Measurements from ENCODE around the gene MIA2. TPM values are rescaled to one million over a fixed set of nuclear protein-coding genes. Genes with fewer than 3 reads are reported as not detected.

The MIA2 gene
- total and polyA plus RNA-seq, 7 donors = 10.6 to 29.1 (median 18.3) TPM

- no peak for DNase-seq
- intact Hi-C loops (cut with DNase I) = no loop called here
- peaks cover 20% of the 10 kb centered on the region for H3K4me1 ChIP-seq
- no peak for TF ChIP-seq CTCF (IDR thresholded peaks at IDR 0.05)
- peak; percentile 56 to 80 (median 67) for ATAC-seq
- H3K36me3 ChIP-seq (ENCODE audit: insufficient read depth in 1 of 2, low read depth in 1 of 2) = no peaks in the 10 kb centered on the region
- no peaks in the 10 kb centered on the region for H3K27me3 ChIP-seq (ENCODE audit: insufficient read depth in 3 of 3, low read length in 2 of 3)
- H3K9me3 ChIP-seq = no peaks in the 10 kb centered on the region
- WGBS, 3 donors = 13 to 18% (median 14%) methylated on average over 4 of the region's 4 CpGs
- peak overlapping the region; percentile 84 for H3K27ac ChIP-seq
- H3K4me3 ChIP-seq = peak overlapping the region; percentile 51
Measured at GRCh38 chr14:39376667-39377403, 143.1 kb downstream of the MIA2 start.

GRCh38 chr14:39381366-39381765, 147.7 kb downstream of the MIA2 start:
- intact Hi-C loops (cut with DNase I) = no loop called here
- Histone ChIP-seq H3K9me3 (no peaks in the 10 kb centered on the region), H3K36me3 (ENCODE audit: insufficient read depth in 1 of 2, low read depth in 1 of 2) (no peaks in the 10 kb centered on the region), H3K4me3 (no peak overlapping the region), H3K27ac (no peak overlapping the region), H3K27me3 (ENCODE audit: insufficient read depth in 3 of 3, low read length in 2 of 3) (no peaks in the 10 kb centered on the region), H3K4me1 (peaks cover 19% of the 10 kb centered on the region)
- DNase-seq (no peak), ATAC-seq (no peak)
- TF ChIP-seq CTCF (IDR thresholded peaks at IDR 0.05) = no peak
- 92 to 96% (median 96%) methylated on average over 4 of the region's 4 CpGs for WGBS, 3 donors

GRCh38 chr14:39382463-39382862, 148.7 kb downstream of the MIA2 start:
- DNase-seq = no peak
- no peak for TF ChIP-seq CTCF (IDR thresholded peaks at IDR 0.05)
- ATAC-seq = no peak

GRCh38 chr14:39383026-39383660, 149.4 kb downstream of the MIA2 start:
- Histone ChIP-seq H3K4me3 (no peak overlapping the region), H3K27ac (no peak overlapping the region), H3K36me3 (ENCODE audit: insufficient read depth in 1 of 2, low read depth in 1 of 2) (peaks cover 0 to under 1% of the 10 kb centered on the region in 2 donors), H3K4me1 (peaks cover 2% of the 10 kb centered on the region), H3K9me3 (no peaks in the 10 kb centered on the region), H3K27me3 (ENCODE audit: insufficient read depth in 3 of 3, low read length in 2 of 3) (no peaks in the 10 kb centered on the region)
- TF ChIP-seq CTCF (IDR thresholded peaks at IDR 0.05) = no peak
- 73 to 86% (median 82%) methylated on average over 1 of the region's 1 CpG for WGBS, 3 donors
- DNase-seq = no peak
- intact Hi-C loops (cut with DNase I) = no loop called here
- ATAC-seq = no peak

More at GRCh38 chr14:39382463-39382862, 148.7 kb downstream of the MIA2 start:
- H3K27ac ChIP-seq = no peak overlapping the region
- no peaks in the 10 kb centered on the region for H3K36me3 ChIP-seq (ENCODE audit: insufficient read depth in 1 of 2, low read depth in 1 of 2)
- H3K27me3 ChIP-seq (ENCODE audit: insufficient read depth in 3 of 3, low read length in 2 of 3) = no peaks in the 10 kb centered on the region
- intact Hi-C loops (cut with DNase I) = no loop called here
- no peaks in the 10 kb centered on the region for H3K9me3 ChIP-seq
- H3K4me3 ChIP-seq = no peak overlapping the region
- peaks cover 8% of the 10 kb centered on the region for H3K4me1 ChIP-seq
- WGBS, 3 donors = 81 to 86% (median 84%) methylated on average over 3 of the region's 3 CpGs
